Effector CD4-positive, alpha-beta T cell (primary cell): Measurements from ENCODE around the gene SMG9.
"Not testable (repeated sequence)": the region's sequence is repeated elsewhere in the genome, so short reads cannot be mapped to it uniquely, and the experiment has no call there.

ENCODE experiments used
- DNase-seq: peaks from one replicate; pipeline ENCODE4 v3.0.0-alpha.2; 2020

SMG9 gene

GRCh38 chr19:43687660-43687997 is 67.1 kb downstream of the SMG9 start:
- no peak for DNase-seq

- DNase-seq = no peak
These were observed 70.4 kb downstream of the SMG9 start for GRCh38 chr19:43684326-43684725.

- no peak for DNase-seq
These were observed 70.9 kb downstream of the SMG9 start for GRCh38 chr19:43683905-43684304.

- DNase-seq = no peak
These were observed 71.7 kb downstream of the SMG9 start for GRCh38 chr19:43682824-43683661.

- not testable (repeated sequence) for DNase-seq
These were observed 72.5 kb downstream of the SMG9 start for GRCh38 chr19:43682269-43682668.

- no peak for DNase-seq
These were observed 72.9 kb downstream of the SMG9 start for GRCh38 chr19:43681821-43682220.

- DNase-seq = no peak
These were observed 76.1 kb downstream of the SMG9 start for GRCh38 chr19:43678512-43679261.
